ENCODE data around the gene FAHD2A.
"Not testable (repeated sequence)": the region's sequence is repeated elsewhere in the genome, so short reads cannot be mapped to it uniquely, and the experiment has no call there.

Gene FAHD2A

GRCh38 chr2:95435872-95436209, 33.3 kb downstream of the FAHD2A start:
- DNase-seq (ENCODE audit: low spot score), result not testable (repeated sequence)

GRCh38 chr2:95442474-95443099, 40.1 kb downstream of the FAHD2A start:
- not testable (repeated sequence) for DNase-seq (ENCODE audit: low spot score)

GRCh38 chr2:95445317-95445716, 42.8 kb downstream of the FAHD2A start:
- DNase-seq (ENCODE audit: low spot score), result not testable (repeated sequence)

GRCh38 chr2:95463292-95463691, 60.8 kb downstream of the FAHD2A start:
- not testable (repeated sequence) for DNase-seq (ENCODE audit: low spot score)
